Measurements from ENCODE around the gene MED26. TPM values are rescaled to one million over a fixed set of nuclear protein-coding genes. Genes with fewer than 3 reads are reported as not detected.

The MED26 gene
- total and polyA plus RNA-seq, 9 of the 15 experiments (the other 6 are each of a cell fraction or from before 2014, with no cell fraction given), result 0.71 to 15.1 (median 6.2) TPM

GRCh38 chr19:16548956-16549355, 79.0 kb downstream of the MED26 start:
- peaks cover 0 to 4% of the 10 kb centered on the region in 2 experiments; a peak in 2 of 5 replicates for H3K4me1 ChIP-seq (replicated peaks in 1 of 2; ENCODE audit: control insufficient read depth in 2 of 2, insufficient read depth in 2 of 2, low read length in 2 of 2)
- peaks cover 6% of the 10 kb centered on the region; the same call in 2 of the 3 replicates for H3K79me2 ChIP-seq (ENCODE audit: control insufficient read depth, insufficient read depth, low read length)
- in situ Hi-C loops (cut with MboI), result no loop called here
- intact Hi-C loops (cut with micrococcal nuclease), result loop anchor here (10.0 kb wide), 1 partner anchor 76 kb away; the partner anchor contains the start of gene MED26
- no peak overlapping the region for H3K4me3 ChIP-seq
- no peak for FAIRE-seq
- no peak for ATAC-seq
- H3K27ac ChIP-seq (ENCODE audit: extremely low read depth, low read depth, low read length), result no peak overlapping the region
- ChIA-PET POLR2A (interaction anchor here (0.7 to 1.2 kb wide), 2 partner anchors 9 to 31 kb away, joined by 4 read pairs; no protein-coding TSS in a partner anchor), CTCF (ENCODE audit: low intra/inter-chr PET ratio) (no interaction called here)
- BruUV-seq (replicated peaks), result no TSS peak
- H3K9me3 ChIP-seq (replicated peaks; ENCODE audit: control insufficient read depth, insufficient read depth, low read depth, low read length), result no peaks in the 10 kb centered on the region
- no peak overlapping the region for H3K9ac ChIP-seq (ENCODE audit: insufficient read depth in 1 of 2, low read depth in 2 of 2, low read length in 2 of 2)
- H3K9me1 ChIP-seq (ENCODE audit: control insufficient read depth, insufficient read depth, low read length), result no peaks in the 10 kb centered on the region
- H3K36me3 ChIP-seq (ENCODE audit: control insufficient read depth, insufficient read depth, low read length), result peaks cover 35% of the 10 kb centered on the region; the same call in 2 of the 3 replicates
- H3K27me3 ChIP-seq (ENCODE audit: control insufficient read depth in 2 of 2, insufficient read depth in 2 of 2, low read length in 2 of 2), result no peaks in the 10 kb centered on the region
- DNase-seq (ENCODE audit: extremely low read depth in 1 of 4, low spot score in 3 of 4), result no peak
- 98% methylated on average over 4 of the region's 4 CpGs for WGBS (ENCODE audit: insufficient coverage, low coverage, missing lambda C conversion rate)
- no peak overlapping the region for H2AFZ ChIP-seq (ENCODE audit: low read depth, low read length)
- H4K20me1 ChIP-seq (replicated peaks; ENCODE audit: control insufficient read depth, insufficient read depth, low read length), result no peaks in the 10 kb centered on the region; the same call in 1 of the 2 replicates
- H3K4me2 ChIP-seq (ENCODE audit: insufficient read depth, low read length), result no peak overlapping the region
- no peak for TF ChIP-seq ZNF140 (CRISPR knock-in tag; IDR thresholded peaks at IDR 0.05)
- no peak for TF ChIP-seq BCOR (IDR thresholded peaks at IDR 0.05)
- no peak for TF ChIP-seq CREM (IDR thresholded peaks at IDR 0.05; ENCODE audit: low read depth)
- TF ChIP-seq, protein P1, sequence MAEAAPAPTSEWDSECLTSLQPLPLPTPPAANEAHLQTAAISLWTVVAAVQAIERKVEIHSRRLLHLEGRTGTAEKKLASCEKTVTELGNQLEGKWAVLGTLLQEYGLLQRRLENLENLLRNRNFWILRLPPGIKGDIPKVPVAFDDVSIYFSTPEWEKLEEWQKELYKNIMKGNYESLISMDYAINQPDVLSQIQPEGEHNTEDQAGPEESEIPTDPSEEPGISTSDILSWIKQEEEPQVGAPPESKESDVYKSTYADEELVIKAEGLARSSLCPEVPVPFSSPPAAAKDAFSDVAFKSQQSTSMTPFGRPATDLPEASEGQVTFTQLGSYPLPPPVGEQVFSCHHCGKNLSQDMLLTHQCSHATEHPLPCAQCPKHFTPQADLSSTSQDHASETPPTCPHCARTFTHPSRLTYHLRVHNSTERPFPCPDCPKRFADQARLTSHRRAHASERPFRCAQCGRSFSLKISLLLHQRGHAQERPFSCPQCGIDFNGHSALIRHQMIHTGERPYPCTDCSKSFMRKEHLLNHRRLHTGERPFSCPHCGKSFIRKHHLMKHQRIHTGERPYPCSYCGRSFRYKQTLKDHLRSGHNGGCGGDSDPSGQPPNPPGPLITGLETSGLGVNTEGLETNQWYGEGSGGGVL (CRISPR knock-in tag; IDR thresholded peaks at IDR 0.05), result no peak
- TF ChIP-seq ZFP91 (CRISPR knock-in tag; IDR thresholded peaks at IDR 0.05), result no peak
- no peak for TF ChIP-seq HDAC1 (IDR thresholded peaks at IDR 0.05)
- TF ChIP-seq ID3 (CRISPR knock-in tag; IDR thresholded peaks at IDR 0.05), result no peak
- no peak for TF ChIP-seq ID3 (tag; IDR thresholded peaks at IDR 0.05)
- no peak for TF ChIP-seq TCF7L2 (IDR thresholded peaks at IDR 0.05; ENCODE audit: low read depth, low read length)
- no peak for TF ChIP-seq ZBTB9 (CRISPR knock-in tag; IDR thresholded peaks at IDR 0.05)
- TF ChIP-seq FOXA1 (IDR thresholded peaks at IDR 0.05; ENCODE audit: borderline replicate concordance), result no peak
- TF ChIP-seq RNF2 (IDR thresholded peaks at IDR 0.05), result no peak
- TF ChIP-seq HSF4 (CRISPR knock-in tag; IDR thresholded peaks at IDR 0.05; ENCODE audit: borderline replicate concordance), result no peak
- TF ChIP-seq PTTG1 (tag; IDR thresholded peaks at IDR 0.05; ENCODE audit: low read depth), result no peak
- no peak for TF ChIP-seq ARID2 (IDR thresholded peaks at IDR 0.05)
- no peak for TF ChIP-seq RFX5 (IDR thresholded peaks at IDR 0.05; ENCODE audit: low read depth, low read length)
- no peak for TF ChIP-seq TFAM (CRISPR knock-in tag; conservative IDR thresholded peaks at IDR 0.05)

All from K562 (cell line).